Measurements from ENCODE around the gene KRR1.
"Not testable (repeated sequence)": the region's sequence is repeated elsewhere in the genome, so short reads cannot be mapped to it uniquely, and the experiment has no call there.

Gene KRR1

GRCh38 chr12:75488553-75488952 is 22.9 kb downstream of the KRR1 start:
- H3K79me2 ChIP-seq (ENCODE audit: low read length): no peaks in the 10 kb centered on the region

GRCh38 chr12:75487308-75487707 is 24.1 kb downstream of the KRR1 start:
- H3K79me2 ChIP-seq (ENCODE audit: low read length): no peaks in the 10 kb centered on the region

More at GRCh38 chr12:75488553-75488952, 22.9 kb downstream of the KRR1 start:
- no peaks in the 10 kb centered on the region for H3K9me3 ChIP-seq (ENCODE audit: insufficient read depth, low read length)
- no peaks in the 10 kb centered on the region for H3K27me3 ChIP-seq (ENCODE audit: low read depth, low read length)
- H3K36me3 ChIP-seq (replicated peaks; ENCODE audit: low read depth, low read length): peaks cover 7% of the 10 kb centered on the region
- H3K4me3 ChIP-seq (ENCODE audit: low read length): no peak overlapping the region
- no peak overlapping the region for H2AFZ ChIP-seq (ENCODE audit: low read depth, low read length)
- H3K27ac ChIP-seq (ENCODE audit: low read length): no peak overlapping the region
- no peaks in the 10 kb centered on the region for H3K4me1 ChIP-seq (ENCODE audit: low read length)
- H3K9ac ChIP-seq (ENCODE audit: low read length): no peak overlapping the region
- H3K4me2 ChIP-seq (ENCODE audit: low read length): no peak overlapping the region
- no peaks in the 10 kb centered on the region for H4K20me1 ChIP-seq (ENCODE audit: insufficient read depth, low read length)
- TF ChIP-seq EZH2phosphoT487 (IDR thresholded peaks at IDR 0.05; ENCODE audit: low read depth): no peak
- TF ChIP-seq CTCF (IDR thresholded peaks at IDR 0.05; ENCODE audit: low read depth, low read length): peak; percentile 45

GRCh38 chr12:75484450-75484849 is 27.0 kb downstream of the KRR1 start:
- H3K9ac ChIP-seq (ENCODE audit: low read length); H3K27ac ChIP-seq (ENCODE audit: low read length); H3K4me2 ChIP-seq (ENCODE audit: low read length); H3K79me2 ChIP-seq (ENCODE audit: low read length); H3K4me3 ChIP-seq (ENCODE audit: low read length); H3K9me3 ChIP-seq (ENCODE audit: insufficient read depth, low read length); H3K36me3 ChIP-seq (replicated peaks; ENCODE audit: low read depth, low read length); H3K27me3 ChIP-seq (ENCODE audit: low read depth, low read length); H4K20me1 ChIP-seq (ENCODE audit: insufficient read depth, low read length); H2AFZ ChIP-seq (ENCODE audit: low read depth, low read length): not testable (repeated sequence)
- peaks cover 24% of the 10 kb centered on the region for H3K4me1 ChIP-seq (ENCODE audit: low read length)

More at GRCh38 chr12:75487308-75487707, 24.1 kb downstream of the KRR1 start:
- no peak overlapping the region for H2AFZ ChIP-seq (ENCODE audit: low read depth, low read length)
- peaks cover 3% of the 10 kb centered on the region; the same call in 1 of the 2 replicates for H3K4me1 ChIP-seq (ENCODE audit: low read length)
- TF ChIP-seq EZH2phosphoT487 (IDR thresholded peaks at IDR 0.05; ENCODE audit: low read depth) (no peak), CTCF (IDR thresholded peaks at IDR 0.05; ENCODE audit: low read depth, low read length) (no peak)
- H3K9me3 ChIP-seq (ENCODE audit: insufficient read depth, low read length): no peaks in the 10 kb centered on the region
- H3K36me3 ChIP-seq (replicated peaks; ENCODE audit: low read depth, low read length): peaks cover 6% of the 10 kb centered on the region
- no peak overlapping the region for H3K4me2 ChIP-seq (ENCODE audit: low read length)
- no peak overlapping the region for H3K27ac ChIP-seq (ENCODE audit: low read length)
- H4K20me1 ChIP-seq (ENCODE audit: insufficient read depth, low read length): no peaks in the 10 kb centered on the region
- H3K4me3 ChIP-seq (ENCODE audit: low read length): no peak overlapping the region
- no peak overlapping the region for H3K9ac ChIP-seq (ENCODE audit: low read length)
- no peaks in the 10 kb centered on the region for H3K27me3 ChIP-seq (ENCODE audit: low read depth, low read length)

GRCh38 chr12:75483431-75483830 is 28.0 kb downstream of the KRR1 start:
- H2AFZ ChIP-seq (ENCODE audit: low read depth, low read length): no peak overlapping the region
- H3K9me3 ChIP-seq (ENCODE audit: insufficient read depth, low read length): no peaks in the 10 kb centered on the region
- no peak overlapping the region for H3K4me3 ChIP-seq (ENCODE audit: low read length)
- H3K9ac ChIP-seq (ENCODE audit: low read length): no peak overlapping the region
- peaks cover 5% of the 10 kb centered on the region for H3K79me2 ChIP-seq (ENCODE audit: low read length)
- H3K27ac ChIP-seq (ENCODE audit: low read length): no peak overlapping the region
- H4K20me1 ChIP-seq (ENCODE audit: insufficient read depth, low read length): no peaks in the 10 kb centered on the region
- H3K36me3 ChIP-seq (replicated peaks; ENCODE audit: low read depth, low read length): peaks cover 6% of the 10 kb centered on the region
- TF ChIP-seq CTCF (IDR thresholded peaks at IDR 0.05; ENCODE audit: low read depth, low read length) (no peak), EZH2phosphoT487 (IDR thresholded peaks at IDR 0.05; ENCODE audit: low read depth) (no peak)
- H3K27me3 ChIP-seq (ENCODE audit: low read depth, low read length): no peaks in the 10 kb centered on the region
- no peak overlapping the region for H3K4me2 ChIP-seq (ENCODE audit: low read length)
- peaks cover 34% of the 10 kb centered on the region for H3K4me1 ChIP-seq (ENCODE audit: low read length)

GRCh38 chr12:75482646-75483045 is 28.8 kb downstream of the KRR1 start:
- H3K79me2 ChIP-seq (ENCODE audit: low read length): peaks cover 5% of the 10 kb centered on the region

More at GRCh38 chr12:75482646-75483045, 28.8 kb downstream of the KRR1 start:
- H3K36me3 ChIP-seq (replicated peaks; ENCODE audit: low read depth, low read length): peaks cover 6% of the 10 kb centered on the region
- no peak overlapping the region for H3K9ac ChIP-seq (ENCODE audit: low read length)
- H3K4me2 ChIP-seq (ENCODE audit: low read length): peak overlapping the region; percentile 92; the same call in 1 of the 2 replicates
- TF ChIP-seq EZH2phosphoT487 (IDR thresholded peaks at IDR 0.05; ENCODE audit: low read depth) (no peak), CTCF (IDR thresholded peaks at IDR 0.05; ENCODE audit: low read depth, low read length) (no peak)
- H3K4me3 ChIP-seq (ENCODE audit: low read length): no peak overlapping the region
- no peaks in the 10 kb centered on the region for H3K27me3 ChIP-seq (ENCODE audit: low read depth, low read length)
- peaks cover 40% of the 10 kb centered on the region for H3K4me1 ChIP-seq (ENCODE audit: low read length)
- H4K20me1 ChIP-seq (ENCODE audit: insufficient read depth, low read length): no peaks in the 10 kb centered on the region
- no peak overlapping the region for H2AFZ ChIP-seq (ENCODE audit: low read depth, low read length)
- no peaks in the 10 kb centered on the region for H3K9me3 ChIP-seq (ENCODE audit: insufficient read depth, low read length)
- no peak overlapping the region for H3K27ac ChIP-seq (ENCODE audit: low read length)

Data from OCI-LY3 (cell line).